GM13977 (cell line): Measurements from ENCODE around the gene ZNF846.

Experiments
- DNase-seq: peaks from one replicate; pipeline ENCODE4 v3.0.0; 2012; ENCODE audit warnings: low spot score
- in situ Hi-C: fragments of 300-500 bp; cut with MboI; formaldehyde crosslinking; loops from one replicate; pipeline ENCODE4 v1.12.0; 2022; ENCODE audit warnings: low sequenced_read_pairs, low pct_unique_long_range_greater_than_20kb, mixed read lengths, inconsistent platforms; ENCODE audit not compliant: unreplicated experiment
- TF ChIP-seq, protein P1 (sequence below): IDR thresholded peaks from 2 replicates; pipeline ENCODE4 v1.5.1; 2012; ENCODE audit warnings: mild to moderate bottlenecking, control low read depth; ENCODE audit not compliant: insufficient read depth; ENCODE audit errors: extremely low read depth, missing control alignments

ZNF846 gene

DNA sequence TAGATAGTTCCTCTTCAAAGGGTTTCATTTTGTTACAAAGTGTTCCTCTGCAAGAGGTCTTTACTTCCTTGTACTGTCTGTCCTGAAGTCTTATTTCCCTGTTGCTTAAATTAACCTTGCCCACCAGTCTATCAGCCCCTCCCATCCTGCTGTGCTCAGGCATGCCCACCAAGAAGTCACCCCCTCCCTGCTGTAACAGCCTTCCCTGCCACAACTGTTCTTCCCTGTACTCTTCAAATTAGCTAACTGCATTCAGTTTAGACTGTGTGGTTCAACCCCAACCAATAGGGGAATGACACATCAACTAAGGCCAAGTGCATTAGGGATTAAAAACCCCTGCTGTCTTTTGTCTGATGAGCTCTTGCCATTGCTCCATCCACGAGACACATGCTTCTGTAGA, 59.2 kb downstream of the ZNF846 start:
- DNase-seq = no peak
- TF ChIP-seq, protein P1, sequence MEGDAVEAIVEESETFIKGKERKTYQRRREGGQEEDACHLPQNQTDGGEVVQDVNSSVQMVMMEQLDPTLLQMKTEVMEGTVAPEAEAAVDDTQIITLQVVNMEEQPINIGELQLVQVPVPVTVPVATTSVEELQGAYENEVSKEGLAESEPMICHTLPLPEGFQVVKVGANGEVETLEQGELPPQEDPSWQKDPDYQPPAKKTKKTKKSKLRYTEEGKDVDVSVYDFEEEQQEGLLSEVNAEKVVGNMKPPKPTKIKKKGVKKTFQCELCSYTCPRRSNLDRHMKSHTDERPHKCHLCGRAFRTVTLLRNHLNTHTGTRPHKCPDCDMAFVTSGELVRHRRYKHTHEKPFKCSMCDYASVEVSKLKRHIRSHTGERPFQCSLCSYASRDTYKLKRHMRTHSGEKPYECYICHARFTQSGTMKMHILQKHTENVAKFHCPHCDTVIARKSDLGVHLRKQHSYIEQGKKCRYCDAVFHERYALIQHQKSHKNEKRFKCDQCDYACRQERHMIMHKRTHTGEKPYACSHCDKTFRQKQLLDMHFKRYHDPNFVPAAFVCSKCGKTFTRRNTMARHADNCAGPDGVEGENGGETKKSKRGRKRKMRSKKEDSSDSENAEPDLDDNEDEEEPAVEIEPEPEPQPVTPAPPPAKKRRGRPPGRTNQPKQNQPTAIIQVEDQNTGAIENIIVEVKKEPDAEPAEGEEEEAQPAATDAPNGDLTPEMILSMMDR = no peak
- in situ Hi-C loops = no loop called here

DNA sequence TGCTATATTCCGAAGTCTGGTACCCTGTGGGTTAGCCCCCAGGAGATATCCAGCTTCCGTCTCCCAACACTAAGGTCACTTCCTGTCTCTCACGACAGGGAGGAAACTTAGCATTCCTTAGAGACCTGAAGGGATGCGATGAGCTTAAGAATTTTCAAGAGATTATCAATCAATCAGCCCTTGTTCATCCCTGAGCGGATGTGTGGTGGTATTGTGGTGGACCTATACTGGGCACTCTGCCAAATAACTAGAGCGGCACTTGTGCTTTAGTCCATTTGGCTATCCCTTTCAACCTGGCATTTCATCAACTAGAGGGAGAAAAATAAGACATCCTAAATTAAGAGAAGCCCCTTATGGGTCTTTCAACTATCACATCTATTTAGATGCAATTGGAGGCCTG, 62.7 kb downstream of the ZNF846 start:
- in situ Hi-C loops = no loop called here
- DNase-seq = no peak
- TF ChIP-seq, protein P1 = no peak

DNA sequence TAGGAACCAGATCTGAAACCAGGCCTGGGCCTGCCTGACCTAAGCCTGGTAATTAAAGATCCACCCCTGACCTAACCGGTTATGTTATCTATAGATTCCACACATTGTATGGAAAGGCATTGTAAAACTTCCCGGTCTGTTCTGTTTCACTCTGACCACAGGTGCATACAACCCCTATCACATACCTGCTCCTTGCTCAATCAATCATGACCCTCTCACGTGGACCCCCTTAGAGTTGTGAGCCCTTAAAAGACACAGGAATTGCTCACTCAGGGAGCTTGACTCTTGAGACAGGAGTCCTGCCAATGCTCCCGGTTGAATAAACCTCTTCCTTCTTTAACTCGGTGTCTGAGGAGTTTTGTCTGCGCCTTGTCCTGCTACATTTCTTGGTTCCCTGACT, 66.4 kb downstream of the ZNF846 start:
- no peak for DNase-seq
- TF ChIP-seq, protein P1 = no peak
- in situ Hi-C loops = no loop called here
